Stimulated activated CD4-positive, alpha-beta T cell treated with anti-CD3 and anti-CD28 coated beads, Interleukin-12 subunit alpha, Interleukin-12 subunit beta, amount 100 ng/mL, for 4 hours (primary cell): Measurements from ENCODE around the gene RIC3.

Experiments
- DNase-seq: peaks from one replicate; pipeline ENCODE4 v3.0.0-alpha.2; 2020

RIC3 gene

GRCh38 chr11:8086001-8086479, 82.8 kb downstream of the RIC3 start:
- DNase-seq, result no peak

- DNase-seq, result no peak
Measured at GRCh38 chr11:8085011-8085645, 83.7 kb downstream of the RIC3 start.

GRCh38 chr11:8084352-8084751, 84.5 kb downstream of the RIC3 start:
- no peak for DNase-seq

- no peak for DNase-seq
Measured at GRCh38 chr11:8083871-8084281, 84.9 kb downstream of the RIC3 start.

GRCh38 chr11:8083088-8083395, 85.8 kb downstream of the RIC3 start:
- no peak for DNase-seq

- no peak for DNase-seq
Measured at GRCh38 chr11:8082391-8083087, 86.3 kb downstream of the RIC3 start.

GRCh38 chr11:8081591-8082250, 87.1 kb downstream of the RIC3 start:
- no peak for DNase-seq

GRCh38 chr11:8080674-8081590, 87.9 kb downstream of the RIC3 start, which contains the start of gene TUB:
Gene TUB, plus strand, starts transcription at chr11:8081211. Its CDS starts 300 bp downstream, at chr11:8081511.
- peak; percentile 6 for DNase-seq

GRCh38 chr11:8080069-8080670, 88.7 kb downstream of the RIC3 start:
- no peak for DNase-seq

GRCh38 chr11:8079111-8079675, 89.6 kb downstream of the RIC3 start:
- DNase-seq, result no peak

- DNase-seq, result no peak
Measured at GRCh38 chr11:8075119-8075726, 93.6 kb downstream of the RIC3 start.

- DNase-seq, result no peak
Measured at GRCh38 chr11:8071616-8072581, 96.9 kb downstream of the RIC3 start.

- no peak for DNase-seq
Measured at GRCh38 chr11:8070417-8071115, 98.3 kb downstream of the RIC3 start.

- no peak for DNase-seq
Measured at GRCh38 chr11:8069771-8070170, 99.1 kb downstream of the RIC3 start.

- no peak for DNase-seq
Measured at GRCh38 chr11:8068605-8069221, 100.1 kb downstream of the RIC3 start.

GRCh38 chr11:8067929-8068575, 100.8 kb downstream of the RIC3 start:
- no peak for DNase-seq

- no peak for DNase-seq
Measured at GRCh38 chr11:8067567-8067928, 101.3 kb downstream of the RIC3 start.

- no peak for DNase-seq
Measured at GRCh38 chr11:8066911-8067455, 101.8 kb downstream of the RIC3 start.
